ENCODE measurements around the gene OBP2B.
"Not testable (repeated sequence)": the region's sequence is repeated elsewhere in the genome, so short reads cannot be mapped to it uniquely, and the experiment has no call there.

The OBP2B gene

DNA sequence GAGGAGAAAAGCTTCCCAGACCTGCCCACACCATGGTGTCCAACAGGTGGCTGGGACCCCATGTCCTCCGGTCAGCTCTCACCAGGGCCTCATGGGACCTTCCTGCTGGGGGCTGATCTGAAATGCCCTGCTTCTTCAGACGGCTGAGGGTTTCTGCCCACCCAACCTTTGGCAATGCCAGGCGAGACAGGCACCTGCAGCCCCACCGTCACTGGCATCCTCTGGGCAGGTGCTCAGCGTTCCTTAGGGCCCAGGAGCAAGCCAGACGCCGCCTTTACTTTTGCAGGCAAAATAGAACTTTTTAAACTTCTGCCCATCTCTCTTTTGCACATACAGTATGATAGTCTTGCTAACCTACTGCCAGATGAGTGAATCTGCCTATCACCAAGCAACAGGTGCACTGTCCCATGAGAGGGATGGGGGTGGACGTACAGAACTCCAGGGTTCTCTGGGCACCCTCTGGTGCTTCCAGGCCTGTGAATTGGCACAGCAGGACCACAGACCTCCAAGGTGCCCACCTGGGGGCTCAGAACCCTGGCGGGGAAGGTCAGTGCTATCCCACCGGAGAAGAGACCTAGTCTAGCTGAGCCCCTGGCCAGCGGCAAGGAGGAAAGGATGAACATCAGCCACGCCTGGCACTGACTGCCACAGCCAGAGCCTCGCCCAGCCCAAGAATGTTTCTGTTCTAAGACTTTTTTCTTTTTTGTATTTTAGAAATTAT lies 7.5 kb downstream of the OBP2B start:
- no peak for DNase-seq (ENCODE audit: low read depth)

DNA sequence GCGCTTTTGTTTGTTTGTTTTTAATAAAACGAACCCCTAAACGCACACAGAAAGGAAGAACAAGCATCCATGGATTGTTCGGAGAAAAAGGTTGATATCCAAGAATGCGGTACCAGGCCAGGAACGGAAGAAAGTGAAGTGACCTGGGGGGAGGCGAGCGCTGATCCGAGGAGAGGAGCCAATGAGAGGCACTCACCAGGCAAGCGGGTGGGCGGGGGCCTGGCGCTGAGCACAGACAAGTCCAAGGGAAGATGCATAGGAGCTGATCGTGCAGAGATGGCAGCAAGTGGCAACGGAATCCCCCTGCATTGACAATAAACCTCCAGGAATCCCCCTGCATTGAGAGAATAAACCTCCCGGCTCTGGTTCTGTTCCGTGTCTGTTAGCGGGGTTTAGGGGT lies 8.4 kb downstream of the OBP2B start:
- DNase-seq (ENCODE audit: low read depth) = no peak

DNA sequence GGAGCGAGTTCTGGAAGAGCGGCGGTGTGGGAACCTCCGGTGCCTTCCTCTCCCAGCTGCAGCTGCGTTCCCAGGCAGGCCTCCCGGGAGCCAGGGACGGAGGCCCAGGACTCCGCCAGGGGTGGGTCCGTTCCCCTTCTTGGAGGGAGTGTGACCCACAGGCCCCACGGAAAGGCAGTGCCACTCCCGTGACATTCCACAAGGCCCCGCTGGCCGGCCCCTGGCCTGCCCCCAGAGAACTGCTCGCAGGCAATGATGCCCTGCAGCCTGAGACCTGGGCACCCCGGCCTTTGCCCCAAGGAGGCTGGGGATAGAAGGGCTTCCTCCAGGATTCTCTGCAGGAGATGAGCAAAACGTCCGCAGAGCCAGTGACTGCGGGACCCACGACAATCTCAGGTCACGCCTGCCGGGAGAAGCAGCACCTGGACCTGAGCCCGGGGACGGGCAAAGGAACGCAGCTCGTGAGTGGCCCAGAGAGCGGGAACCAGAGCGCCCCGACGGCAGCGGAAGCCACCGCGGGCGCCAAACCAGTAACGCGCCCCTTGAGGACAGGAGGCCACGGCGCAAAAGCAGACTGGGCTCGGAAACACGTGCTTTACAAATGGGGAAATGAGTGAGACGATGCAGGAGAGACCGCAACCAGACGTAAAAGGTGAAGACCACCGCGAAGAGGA lies 9.3 kb downstream of the OBP2B start:
- DNase-seq (ENCODE audit: low read depth) = peak; percentile 2

- no peak for DNase-seq (ENCODE audit: low read depth)
Observed at GRCh38 chr9:133195029-133195428, 14.0 kb downstream of the OBP2B start.

DNA sequence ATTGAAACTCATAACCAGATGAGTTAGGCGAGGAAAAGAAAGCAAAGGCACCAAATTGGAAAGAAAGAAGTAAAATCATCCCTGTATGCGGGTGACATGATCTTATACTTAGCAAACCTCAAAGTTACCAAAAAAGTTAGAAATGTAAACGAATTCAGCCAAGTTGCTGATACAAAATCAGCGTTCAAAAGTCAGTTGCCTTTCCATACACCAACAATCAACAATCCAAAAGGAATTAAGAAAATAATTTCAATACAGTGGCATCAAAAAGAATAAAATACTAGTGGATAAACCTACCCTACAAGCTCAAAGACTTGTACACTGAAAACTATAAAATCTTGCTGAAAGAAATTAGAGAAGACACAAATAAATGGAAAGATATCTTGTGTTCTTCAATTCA lies 14.5 kb downstream of the OBP2B start:
- DNase-seq (ENCODE audit: low read depth) = no peak

- no peak for DNase-seq (ENCODE audit: low read depth)
Observed at GRCh38 chr9:133191989-133192388, 17.1 kb downstream of the OBP2B start.

DNA sequence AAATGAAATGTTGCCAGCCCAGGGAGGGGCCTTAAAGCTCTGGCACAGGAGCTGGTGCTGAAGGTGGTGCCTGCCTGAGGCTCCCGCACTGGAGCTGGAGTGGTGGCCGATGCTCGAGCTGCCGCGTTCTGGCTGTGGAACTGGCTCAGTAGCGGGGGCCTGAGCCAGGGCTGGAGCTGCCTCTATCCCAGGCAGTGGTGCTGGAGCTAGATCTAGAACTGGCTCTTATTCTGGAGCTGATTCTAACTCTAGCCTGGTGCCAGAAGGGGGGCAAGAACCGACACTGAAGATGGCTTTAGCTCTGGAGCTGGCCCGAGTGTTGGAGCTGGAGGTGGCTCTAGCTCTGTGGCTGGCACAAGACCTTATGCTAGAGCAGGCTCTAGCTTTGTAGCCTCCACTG lies 19.2 kb downstream of the OBP2B start:
- DNase-seq (ENCODE audit: low read depth) = no peak

DNA sequence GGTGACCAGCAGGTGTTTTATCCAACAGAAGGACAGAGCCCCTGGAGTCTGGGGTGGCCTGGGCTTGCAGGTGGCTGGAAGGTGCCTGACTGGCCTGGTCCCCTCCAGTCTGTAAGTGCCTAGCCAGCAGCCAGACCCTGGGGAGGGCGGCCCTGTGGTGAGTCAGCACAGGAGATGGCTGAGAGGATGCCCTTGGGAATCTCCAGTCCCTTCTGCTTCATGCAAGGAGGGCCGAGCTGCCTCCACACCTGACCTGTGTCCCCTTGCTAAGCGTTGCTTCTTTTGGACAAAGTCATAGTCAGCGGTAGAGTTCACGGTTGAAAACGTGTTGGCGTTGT lies 20.2 kb downstream of the OBP2B start:
- no peak for DNase-seq (ENCODE audit: low read depth)

GRCh38 chr9:133188006-133188842 lies 20.8 kb downstream of the OBP2B start:
- DNase-seq (ENCODE audit: low read depth) = no peak

DNA sequence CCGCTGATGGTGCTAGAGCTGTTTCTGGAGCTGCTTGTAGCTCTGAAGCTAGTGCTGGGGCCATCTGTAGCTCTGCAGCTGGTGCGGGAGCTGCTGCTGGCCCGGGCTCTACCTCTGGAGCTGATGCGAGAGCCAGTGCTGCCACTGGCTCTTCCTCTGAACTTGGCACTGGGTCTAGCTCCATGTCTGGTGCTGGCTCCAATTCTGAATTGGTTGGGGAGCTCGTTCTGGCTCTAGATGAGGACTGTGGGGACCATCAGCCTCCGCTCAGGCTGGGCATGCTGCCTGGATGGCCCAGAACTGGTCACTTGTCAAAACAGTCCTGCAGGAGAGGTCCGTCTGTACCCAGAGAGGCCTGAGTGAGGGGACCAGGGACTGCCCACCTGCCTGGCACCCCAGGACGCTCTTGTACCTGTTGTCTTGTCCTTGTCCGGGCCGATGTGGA lies 21.5 kb downstream of the OBP2B start:
- DNase-seq (ENCODE audit: low read depth) = no peak

GRCh38 chr9:133186736-133187135 lies 22.3 kb downstream of the OBP2B start:
- DNase-seq (ENCODE audit: low read depth) = no peak

DNA sequence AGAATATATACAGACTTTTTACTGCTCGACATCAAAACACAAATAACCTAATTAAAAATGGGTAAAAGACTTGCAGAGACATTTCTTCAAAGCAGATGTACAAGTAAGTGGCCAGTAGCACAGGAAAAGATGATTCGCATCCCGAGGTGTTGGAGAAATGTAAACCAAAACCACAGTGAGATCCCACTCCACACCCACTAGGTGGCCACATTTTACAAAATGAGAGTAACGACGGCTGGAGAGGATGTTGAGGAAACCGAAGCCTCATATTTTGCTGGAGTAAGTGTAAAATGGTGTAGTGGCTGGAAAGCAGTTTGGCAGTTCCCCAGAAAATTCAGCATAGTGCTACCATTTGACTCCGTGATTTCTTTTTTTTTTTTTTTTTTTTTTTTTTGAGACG lies 24.1 kb downstream of the OBP2B start:
- DNase-seq (ENCODE audit: low read depth) = no peak

- no peak for DNase-seq (ENCODE audit: low read depth)
Observed at GRCh38 chr9:133182151-133182550, 26.9 kb downstream of the OBP2B start.

- no peak for DNase-seq (ENCODE audit: low read depth)
Observed at GRCh38 chr9:133181561-133181960, 27.5 kb downstream of the OBP2B start.

DNA sequence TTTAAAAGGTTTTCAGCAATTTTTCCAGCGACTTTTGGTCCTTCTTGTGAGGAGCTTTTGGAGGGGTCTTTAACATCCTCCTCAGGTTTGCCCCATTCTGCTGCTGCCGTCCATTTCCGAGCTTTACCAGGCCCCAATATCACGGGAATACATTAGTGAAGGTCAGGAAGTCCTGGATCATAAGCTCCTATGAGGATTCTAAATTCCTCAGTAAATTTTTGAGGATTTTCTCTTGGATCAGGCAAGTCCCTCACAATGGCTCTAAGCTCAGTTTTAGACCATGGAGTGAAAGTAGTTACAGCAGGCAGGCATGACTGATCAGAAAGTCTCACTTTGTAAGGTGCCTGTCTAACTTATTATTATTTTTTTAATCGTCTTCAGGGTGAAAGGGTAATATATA lies 28.1 kb downstream of the OBP2B start:
- no peak for DNase-seq (ENCODE audit: low read depth)

DNA sequence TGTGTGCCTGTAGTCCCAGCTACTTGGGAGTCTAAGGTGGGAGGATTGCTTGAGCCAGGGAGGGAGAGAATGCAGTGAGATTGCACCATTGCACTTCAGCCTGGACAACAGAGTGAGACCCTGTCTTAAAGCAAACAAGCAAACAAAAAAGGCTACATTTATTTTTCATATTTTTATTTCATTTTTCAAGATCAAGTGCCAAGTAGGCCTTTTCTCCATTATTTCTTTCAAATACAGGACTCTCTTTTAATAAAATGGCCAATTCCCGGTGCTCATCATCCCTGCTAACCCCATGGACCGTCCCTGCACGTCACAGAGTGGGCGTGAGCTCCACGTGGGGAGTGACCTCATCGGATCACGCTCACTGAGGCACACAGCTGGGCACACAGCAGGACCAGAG lies 36.0 kb downstream of the OBP2B start:
- no peak for DNase-seq (ENCODE audit: low read depth)

DNA sequence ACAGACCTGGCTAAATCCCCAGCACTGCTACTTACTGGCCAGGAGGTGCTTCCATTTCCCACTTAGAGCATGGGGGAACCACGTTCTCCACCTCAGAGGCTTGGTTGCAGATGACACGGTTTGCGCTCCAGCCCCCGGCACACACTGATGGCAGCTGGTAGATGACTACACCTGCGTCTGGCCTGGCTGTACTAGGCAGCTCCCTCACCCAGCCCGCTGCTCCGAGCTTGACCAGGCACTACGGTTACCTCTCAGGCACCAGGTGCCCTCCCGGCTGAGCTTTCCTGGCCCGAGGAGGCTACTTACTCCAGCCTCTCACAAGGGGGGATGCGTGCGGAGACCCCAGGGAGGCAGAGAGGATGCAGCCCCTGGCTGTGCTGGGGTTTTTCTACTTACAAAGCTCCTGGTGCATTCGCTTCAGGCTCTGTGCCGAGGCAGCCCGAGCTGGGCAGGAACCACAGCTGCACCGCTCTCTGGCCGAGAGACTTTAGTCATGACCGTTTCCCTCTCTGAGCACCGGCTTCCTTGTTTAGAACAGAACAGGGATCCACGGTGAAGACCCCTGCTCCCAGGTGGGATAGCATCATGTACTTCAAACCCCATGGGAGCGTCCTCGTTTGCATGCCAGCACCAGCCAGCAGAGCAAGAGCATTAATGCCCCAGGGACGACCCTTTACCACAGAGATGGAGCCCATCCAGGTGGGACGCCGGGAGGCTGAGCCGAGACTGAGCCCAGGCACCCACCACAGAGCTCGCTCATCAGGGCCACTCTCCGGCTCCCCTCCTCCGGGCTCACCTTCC lies 37.7 kb downstream of the OBP2B start:
- DNase-seq (ENCODE audit: low read depth) = no peak

GRCh38 chr9:133170716-133171115 lies 38.3 kb downstream of the OBP2B start:
- no peak for DNase-seq (ENCODE audit: low read depth)

DNA sequence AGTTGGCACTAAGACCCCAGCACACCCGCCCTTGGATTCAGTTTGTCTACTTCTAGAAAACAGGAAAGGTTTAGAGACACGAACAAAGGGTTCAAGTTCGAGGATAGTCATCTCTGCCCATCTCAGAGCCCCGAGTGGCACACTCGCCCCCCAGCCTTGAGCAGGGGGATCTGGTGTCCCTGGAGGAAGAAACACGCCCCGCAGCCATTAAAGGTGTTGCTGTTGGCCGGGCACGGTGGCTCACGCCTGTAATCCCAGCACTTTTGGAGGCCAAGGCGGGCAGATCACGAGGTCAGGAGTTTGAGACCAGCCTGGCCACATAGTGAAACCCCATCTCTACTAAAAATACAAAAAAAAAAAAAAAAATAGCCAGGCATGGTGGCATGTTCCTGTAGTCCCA lies 39.4 kb downstream of the OBP2B start:
- DNase-seq (ENCODE audit: low read depth) = not testable (repeated sequence)

GRCh38 chr9:133169102-133169501 lies 39.9 kb downstream of the OBP2B start:
- DNase-seq (ENCODE audit: low read depth) = no peak

DNA sequence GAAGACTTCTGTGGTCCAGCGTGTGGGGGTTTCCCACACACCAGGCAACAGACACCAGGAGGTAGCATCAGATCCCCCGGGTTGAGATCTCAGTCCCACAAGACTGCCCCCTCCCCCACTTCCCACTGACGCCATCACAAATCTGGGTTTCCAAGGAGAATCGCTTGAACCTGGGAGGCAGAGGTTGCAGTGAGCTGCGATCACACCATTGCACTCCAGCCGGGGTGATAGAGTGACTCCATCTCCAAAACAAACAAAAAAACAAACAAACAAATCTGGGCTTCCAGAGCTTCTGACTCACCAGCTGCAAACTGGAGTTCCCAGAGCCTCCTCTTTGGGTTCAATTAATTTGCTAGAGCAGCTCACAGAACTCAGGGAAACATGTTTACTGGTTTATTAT lies 40.6 kb downstream of the OBP2B start:
- no peak for DNase-seq (ENCODE audit: low read depth)

- DNase-seq (ENCODE audit: low read depth) = no peak
Observed at GRCh38 chr9:133167769-133168168, 41.3 kb downstream of the OBP2B start.
